Keratinocyte (primary cell): Measurements from ENCODE around the gene STEAP1B.

ENCODE experiments used
- EZH2 ChIP-seq: IDR thresholded peaks from one replicate; pipeline ENCODE4 v1.6.1; 2012; ENCODE audit warnings: inconsistent platforms, mild to moderate bottlenecking, low read length, moderate library complexity
- TF ChIP-seq, protein P1 (sequence below), 3 experiments: IDR thresholded peaks in 1 of 3; conservative IDR thresholded peaks in 1 of 3; optimal IDR thresholded peaks in 1 of 3; 2 replicates in 2 of 3; 3 replicates in 1 of 3; pipeline versions ENCODE3 to v1.5.1; 2011; ENCODE audit warnings: low read length in 3 of 3, mild to moderate bottlenecking in 3 of 3, moderate library complexity in 2 of 3, control low read depth in 1 of 3, inconsistent platforms in 1 of 3; ENCODE audit not compliant: insufficient read depth in 2 of 3; ENCODE audit errors: extremely low read depth in 1 of 3

DNA sequence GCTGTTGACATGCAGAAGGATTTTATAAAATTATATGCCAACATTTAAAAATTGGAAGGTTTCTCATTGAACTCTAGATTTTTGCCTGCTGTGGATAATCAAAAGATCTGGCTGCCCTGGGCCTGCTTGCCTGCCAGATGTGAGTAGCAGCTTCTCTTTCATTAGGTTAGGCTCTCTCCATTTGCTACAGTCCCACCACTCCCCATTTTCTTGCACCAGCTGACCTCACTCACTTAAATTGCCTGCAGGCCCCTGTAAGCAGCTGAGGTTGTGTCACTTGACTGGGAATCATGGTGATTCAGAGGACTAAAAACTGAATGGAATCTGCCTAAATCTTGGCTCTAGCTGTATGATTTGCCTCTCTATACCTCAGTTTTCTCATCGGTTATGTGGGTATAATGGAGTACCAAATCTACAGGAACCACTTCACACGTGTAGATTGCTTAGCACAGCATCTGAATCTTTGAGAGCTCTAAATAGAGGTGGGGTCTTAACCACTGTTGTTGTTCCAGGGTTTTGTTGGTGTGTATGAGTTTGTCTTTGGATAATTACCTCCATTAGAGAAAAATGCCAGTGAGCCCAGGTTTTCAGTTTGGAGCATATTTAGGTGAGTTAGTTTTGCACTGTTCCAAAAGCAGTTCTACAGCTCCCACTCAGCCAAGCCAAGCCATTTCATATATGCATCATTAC, 124.5 kb downstream of the STEAP1B start:
- TF ChIP-seq, protein P1, sequence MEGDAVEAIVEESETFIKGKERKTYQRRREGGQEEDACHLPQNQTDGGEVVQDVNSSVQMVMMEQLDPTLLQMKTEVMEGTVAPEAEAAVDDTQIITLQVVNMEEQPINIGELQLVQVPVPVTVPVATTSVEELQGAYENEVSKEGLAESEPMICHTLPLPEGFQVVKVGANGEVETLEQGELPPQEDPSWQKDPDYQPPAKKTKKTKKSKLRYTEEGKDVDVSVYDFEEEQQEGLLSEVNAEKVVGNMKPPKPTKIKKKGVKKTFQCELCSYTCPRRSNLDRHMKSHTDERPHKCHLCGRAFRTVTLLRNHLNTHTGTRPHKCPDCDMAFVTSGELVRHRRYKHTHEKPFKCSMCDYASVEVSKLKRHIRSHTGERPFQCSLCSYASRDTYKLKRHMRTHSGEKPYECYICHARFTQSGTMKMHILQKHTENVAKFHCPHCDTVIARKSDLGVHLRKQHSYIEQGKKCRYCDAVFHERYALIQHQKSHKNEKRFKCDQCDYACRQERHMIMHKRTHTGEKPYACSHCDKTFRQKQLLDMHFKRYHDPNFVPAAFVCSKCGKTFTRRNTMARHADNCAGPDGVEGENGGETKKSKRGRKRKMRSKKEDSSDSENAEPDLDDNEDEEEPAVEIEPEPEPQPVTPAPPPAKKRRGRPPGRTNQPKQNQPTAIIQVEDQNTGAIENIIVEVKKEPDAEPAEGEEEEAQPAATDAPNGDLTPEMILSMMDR (optimal IDR thresholded peaks at IDR 0.05 in 1 of 3, IDR thresholded peaks at IDR 0.05 in 1 of 3, conservative IDR thresholded peaks at IDR 0.05 in 1 of 3; ENCODE audit: extremely low read depth in 1 of 3, insufficient read depth in 2 of 3, low read length in 3 of 3) = no peak
- no peak for TF ChIP-seq EZH2
